Progenitor cell of endocrine pancreas (in vitro differentiated cells): ENCODE results near the gene ZNF396. TPM values are rescaled to one million over a fixed set of nuclear protein-coding genes. Genes with fewer than 3 reads are reported as not detected.

ENCODE experiments used
- DNase-seq: peaks from one replicate; pipeline ENCODE4 v3.0.0; 2021; ENCODE audit warnings: low spot score; ENCODE audit not compliant: unreplicated experiment
- H3K27ac Mint-ChIP-seq: 2 replicates; pipeline ENCODE4 v1.8.0; 2021; ENCODE audit warnings: mild to moderate bottlenecking, moderate library complexity, mixed read lengths
- H3K27me3 Mint-ChIP-seq: 2 replicates; pipeline ENCODE4 v1.8.0; 2021; ENCODE audit warnings: mixed read lengths
- H3K36me3 Mint-ChIP-seq: 2 replicates; pipeline ENCODE4 v1.8.0; 2022; ENCODE audit warnings: mixed read lengths; ENCODE audit not compliant: insufficient read depth
- H3K4me1 Mint-ChIP-seq: 2 replicates; pipeline ENCODE4 v1.8.0; 2021; ENCODE audit warnings: low read depth, mixed read lengths
- H3K4me3 Mint-ChIP-seq: 2 replicates; pipeline ENCODE4 v1.8.0; 2021; ENCODE audit warnings: low read depth, mild to moderate bottlenecking, moderate library complexity, mixed read lengths
- H3K9me3 Mint-ChIP-seq: 2 replicates; pipeline ENCODE4 v1.8.0; 2021; ENCODE audit warnings: low read depth, mixed read lengths
- total RNA-seq: library from RNA; stranded (reverse); gene quantifications from 2 replicates; pipeline ENCODE4 v1.2.1, GENCODE V29; 2021
- TF ChIP-seq, protein P1 (sequence below): fragments of 200-600 bp; sonication (generic); IDR thresholded peaks from one replicate; pipeline ENCODE4 v1.5.0; 2021; ENCODE audit warnings: antibody characterized with exemption, mild to moderate bottlenecking; ENCODE audit not compliant: unreplicated experiment

Gene ZNF396
- total RNA-seq, 1 donor from 2014 or later: 4.5 TPM

DNA sequence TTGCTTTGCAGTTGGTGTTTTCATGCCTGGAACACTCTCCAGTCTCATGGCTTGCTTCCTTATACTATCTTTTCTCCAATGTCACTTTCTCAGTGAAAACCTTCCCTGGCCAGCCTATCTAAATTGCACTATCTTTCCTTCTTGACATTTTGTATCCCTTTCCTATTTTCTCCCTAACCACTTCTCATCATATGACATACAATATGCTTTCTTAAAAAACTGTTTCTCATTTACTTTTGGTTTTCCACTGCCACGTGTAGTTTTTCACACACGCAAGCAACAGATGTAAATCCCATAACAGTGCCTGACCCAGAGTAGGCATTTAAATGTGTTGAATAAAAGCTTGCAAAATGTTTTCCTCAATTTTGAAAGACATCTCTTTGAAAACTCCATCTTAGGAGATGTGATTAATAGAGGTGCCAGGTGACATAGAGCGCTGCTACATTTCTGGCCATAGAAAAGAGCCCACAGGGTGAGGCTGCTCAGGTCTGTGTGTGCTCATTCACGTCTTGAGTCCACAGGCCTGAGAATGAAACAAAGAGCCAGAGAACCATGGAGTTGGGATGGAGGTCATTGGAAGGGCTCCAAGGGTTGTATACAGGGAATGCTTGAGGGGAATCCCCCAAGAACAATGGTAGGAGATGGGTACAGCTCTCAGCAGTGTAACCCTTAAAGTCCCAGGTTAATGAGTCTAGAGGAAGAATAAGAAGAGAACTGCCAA, 45.6 kb downstream of the ZNF396 start:
- DNase-seq: no peak
- no peaks in the 10 kb centered on the region for H3K4me1 Mint-ChIP-seq
- peaks cover 25% of the 10 kb centered on the region for H3K36me3 Mint-ChIP-seq
- H3K9me3 Mint-ChIP-seq: peaks cover 3% of the 10 kb centered on the region
- TF ChIP-seq, protein P1, sequence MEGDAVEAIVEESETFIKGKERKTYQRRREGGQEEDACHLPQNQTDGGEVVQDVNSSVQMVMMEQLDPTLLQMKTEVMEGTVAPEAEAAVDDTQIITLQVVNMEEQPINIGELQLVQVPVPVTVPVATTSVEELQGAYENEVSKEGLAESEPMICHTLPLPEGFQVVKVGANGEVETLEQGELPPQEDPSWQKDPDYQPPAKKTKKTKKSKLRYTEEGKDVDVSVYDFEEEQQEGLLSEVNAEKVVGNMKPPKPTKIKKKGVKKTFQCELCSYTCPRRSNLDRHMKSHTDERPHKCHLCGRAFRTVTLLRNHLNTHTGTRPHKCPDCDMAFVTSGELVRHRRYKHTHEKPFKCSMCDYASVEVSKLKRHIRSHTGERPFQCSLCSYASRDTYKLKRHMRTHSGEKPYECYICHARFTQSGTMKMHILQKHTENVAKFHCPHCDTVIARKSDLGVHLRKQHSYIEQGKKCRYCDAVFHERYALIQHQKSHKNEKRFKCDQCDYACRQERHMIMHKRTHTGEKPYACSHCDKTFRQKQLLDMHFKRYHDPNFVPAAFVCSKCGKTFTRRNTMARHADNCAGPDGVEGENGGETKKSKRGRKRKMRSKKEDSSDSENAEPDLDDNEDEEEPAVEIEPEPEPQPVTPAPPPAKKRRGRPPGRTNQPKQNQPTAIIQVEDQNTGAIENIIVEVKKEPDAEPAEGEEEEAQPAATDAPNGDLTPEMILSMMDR: no peak
- H3K27me3 Mint-ChIP-seq: no peaks in the 10 kb centered on the region
- no peak overlapping the region for H3K27ac Mint-ChIP-seq
- no peak overlapping the region for H3K4me3 Mint-ChIP-seq

- H3K9me3 Mint-ChIP-seq: peaks cover 3% of the 10 kb centered on the region
- DNase-seq: no peak
- peaks cover 10% of the 10 kb centered on the region for H3K36me3 Mint-ChIP-seq
- H3K27ac Mint-ChIP-seq: no peak overlapping the region
- H3K4me3 Mint-ChIP-seq: no peak overlapping the region
- no peaks in the 10 kb centered on the region for H3K27me3 Mint-ChIP-seq
- H3K4me1 Mint-ChIP-seq: no peaks in the 10 kb centered on the region
- TF ChIP-seq, protein P1: no peak
Measured at GRCh38 chr18:35328868-35329267, 48.3 kb downstream of the ZNF396 start.

GRCh38 chr18:35326695-35327387, 50.3 kb downstream of the ZNF396 start:
- H3K27ac Mint-ChIP-seq: no peak overlapping the region
- no peaks in the 10 kb centered on the region for H3K4me1 Mint-ChIP-seq
- H3K9me3 Mint-ChIP-seq: peaks cover 3% of the 10 kb centered on the region
- no peak overlapping the region for H3K4me3 Mint-ChIP-seq
- peaks cover 3% of the 10 kb centered on the region for H3K36me3 Mint-ChIP-seq
- TF ChIP-seq, protein P1: no peak
- H3K27me3 Mint-ChIP-seq: no peaks in the 10 kb centered on the region
- DNase-seq: no peak

DNA sequence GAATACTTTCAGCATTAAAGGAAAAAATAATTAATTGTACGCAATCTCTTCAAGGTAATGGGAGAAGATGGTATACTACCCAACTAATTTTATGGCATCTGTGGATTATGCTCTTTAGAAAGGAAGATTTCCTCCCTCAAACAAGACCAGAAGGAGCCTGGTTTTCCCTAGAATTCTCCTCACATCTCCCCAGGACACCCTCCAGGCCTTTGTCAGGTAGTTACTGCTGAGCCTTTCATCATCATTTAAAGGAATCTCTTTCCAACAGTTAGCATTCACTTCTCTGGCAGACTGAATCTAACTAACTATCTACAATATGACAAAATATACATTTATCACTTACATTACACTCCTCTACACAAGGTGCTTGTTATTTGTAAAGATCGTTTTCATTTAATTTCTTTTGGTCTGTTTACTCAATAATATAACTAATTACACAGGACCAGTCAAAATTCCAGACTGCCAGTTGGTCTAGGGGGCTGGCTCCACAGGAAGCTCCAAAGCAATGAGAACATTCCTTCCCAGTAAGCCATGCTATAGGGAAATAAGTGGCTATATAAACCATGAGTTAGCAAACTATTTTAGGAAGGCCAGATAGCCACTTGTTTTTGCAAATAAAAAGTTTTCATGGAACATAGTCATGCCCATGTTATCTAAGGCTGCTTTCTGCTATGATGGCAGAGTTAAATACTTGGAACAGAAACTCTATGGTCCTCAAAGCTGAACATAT, 52.0 kb downstream of the ZNF396 start:
- H3K27ac Mint-ChIP-seq: no peak overlapping the region
- TF ChIP-seq, protein P1: no peak
- H3K9me3 Mint-ChIP-seq: peaks cover 3% of the 10 kb centered on the region
- no peak overlapping the region for H3K4me3 Mint-ChIP-seq
- peaks cover 3% of the 10 kb centered on the region for H3K36me3 Mint-ChIP-seq
- H3K27me3 Mint-ChIP-seq: no peaks in the 10 kb centered on the region
- no peaks in the 10 kb centered on the region for H3K4me1 Mint-ChIP-seq
- no peak for DNase-seq
